Activated CD8-positive, alpha-beta T cell treated with anti-CD3 and anti-CD28 coated beads, Interleukin-2, amount 10 ng/mL, durations not matched to agents 7 days and 5 days (primary cell): ENCODE measurements around the gene MNAT1. TPM values are rescaled to one million over a fixed set of nuclear protein-coding genes. Genes with fewer than 3 reads are reported as not detected.
"Not testable (repeated sequence)": the region's sequence is repeated elsewhere in the genome, so short reads cannot be mapped to it uniquely, and the experiment has no call there.

Experiments used
- ATAC-seq: fragments of 150-1000 bp; cut with Tn5 transposase; one replicate; pipeline ENCODE4 v1.10.0; 2021; ENCODE audit warnings: moderate library complexity
- CTCF ChIA-PET: fragments of 350-600 bp; sonication (Branson Sonifier 250); formaldehyde crosslinking; loops from one replicate; lab custom pipeline; 2021; ENCODE audit warnings: antibody characterized with exemption; lab: Charles Lee
- POLR2A ChIA-PET: fragments of 350-600 bp; sonication (Branson Sonifier 250); formaldehyde crosslinking; loops from one replicate; lab custom pipeline; 2021; ENCODE audit warnings: antibody characterized with exemption; lab: Charles Lee
- DNase-seq: peaks from one replicate; pipeline ENCODE4 v3.0.0-alpha.2; 2020
- H3K27ac Mint-ChIP-seq: one replicate; pipeline ENCODE4 v1.8.0; 2021; ENCODE audit warnings: mild to moderate bottlenecking, mixed read lengths
- H3K27me3 Mint-ChIP-seq: one replicate; pipeline ENCODE4 v1.8.0; 2021; ENCODE audit warnings: low read depth, mixed read lengths
- H3K36me3 Mint-ChIP-seq: one replicate; pipeline ENCODE4 v1.8.0; 2021; ENCODE audit warnings: low read depth, mixed read lengths
- H3K4me1 Mint-ChIP-seq: one replicate; pipeline ENCODE4 v1.8.0; 2021; ENCODE audit warnings: low read depth, mixed read lengths
- H3K4me3 Mint-ChIP-seq: one replicate; pipeline ENCODE4 v1.8.0; 2021; ENCODE audit warnings: mild to moderate bottlenecking, mixed read lengths
- H3K9me3 Mint-ChIP-seq: one replicate; pipeline ENCODE4 v1.8.0; 2022; ENCODE audit warnings: mixed read lengths; ENCODE audit not compliant: insufficient read depth
- total RNA-seq, 2 experiments: library from RNA; stranded (reverse); gene quantifications; one replicate each; pipeline ENCODE4 v1.2.3, GENCODE V29; 2021

MNAT1 gene
- total RNA-seq, 2 experiments from 2014 or later, result 36.0 to 44.9 TPM

- Mint-ChIP-seq H3K4me1 (no peaks in the 10 kb centered on the region), H3K9me3 (peaks cover 4% of the 10 kb centered on the region), H3K27ac (no peak overlapping the region), H3K36me3 (peaks cover 14% of the 10 kb centered on the region), H3K4me3 (no peak overlapping the region), H3K27me3 (no peaks in the 10 kb centered on the region)
- ChIA-PET POLR2A (no interaction called here), CTCF (no interaction called here)
- DNase-seq (no peak), ATAC-seq (no peak)
Measured at GRCh38 chr14:60861545-60862140, 127.1 kb downstream of the MNAT1 start.

GRCh38 chr14:60862283-60862682 is 127.7 kb downstream of the MNAT1 start:
- Mint-ChIP-seq H3K27ac (no peak overlapping the region), H3K4me1 (no peaks in the 10 kb centered on the region)
- DNase-seq, result no peak

GRCh38 chr14:60863249-60863648 is 128.7 kb downstream of the MNAT1 start:
- ATAC-seq (no peak), DNase-seq (no peak)
- Mint-ChIP-seq H3K27me3 (no peaks in the 10 kb centered on the region), H3K9me3 (no peaks in the 10 kb centered on the region), H3K4me1 (peaks cover 2% of the 10 kb centered on the region), H3K4me3 (no peak overlapping the region), H3K27ac (no peak overlapping the region), H3K36me3 (peaks cover 4% of the 10 kb centered on the region)
- ChIA-PET POLR2A (no interaction called here), CTCF (no interaction called here)

More at GRCh38 chr14:60862283-60862682, 127.7 kb downstream of the MNAT1 start:
- ATAC-seq, result no peak
- no peak overlapping the region for H3K4me3 Mint-ChIP-seq
- peaks cover 10% of the 10 kb centered on the region for H3K36me3 Mint-ChIP-seq
- peaks cover under 1% of the 10 kb centered on the region for H3K9me3 Mint-ChIP-seq
- no peaks in the 10 kb centered on the region for H3K27me3 Mint-ChIP-seq
- ChIA-PET POLR2A (no interaction called here), CTCF (no interaction called here)

GRCh38 chr14:60865378-60866127 is 131.0 kb downstream of the MNAT1 start:
- peaks cover 2% of the 10 kb centered on the region for H3K36me3 Mint-ChIP-seq
- H3K4me1 Mint-ChIP-seq, result peaks cover 2% of the 10 kb centered on the region
- H3K27ac Mint-ChIP-seq, result no peak overlapping the region
- ATAC-seq, result no peak
- ChIA-PET POLR2A (no interaction called here), CTCF (interaction anchor here (1.0 kb wide), 1 partner anchor 11 kb away, joined by 3 read pairs; no protein-coding TSS in a partner anchor)
- no peak overlapping the region for H3K4me3 Mint-ChIP-seq
- DNase-seq, result no peak
- H3K9me3 Mint-ChIP-seq, result no peaks in the 10 kb centered on the region
- H3K27me3 Mint-ChIP-seq, result no peaks in the 10 kb centered on the region

GRCh38 chr14:60867503-60868172 is 133.1 kb downstream of the MNAT1 start:
- Mint-ChIP-seq H3K27me3 (no peaks in the 10 kb centered on the region), H3K27ac (no peak overlapping the region), H3K4me1 (peaks cover 2% of the 10 kb centered on the region), H3K4me3 (no peak overlapping the region), H3K36me3 (peaks cover 2% of the 10 kb centered on the region), H3K9me3 (no peaks in the 10 kb centered on the region)
- POLR2A ChIA-PET, result no interaction called here
- ATAC-seq (no peak), DNase-seq (no peak)
- CTCF ChIA-PET, result no interaction called here

- Mint-ChIP-seq H3K27me3 (no peaks in the 10 kb centered on the region), H3K27ac (no peak overlapping the region), H3K4me1 (no peaks in the 10 kb centered on the region), H3K36me3 (peaks cover 23% of the 10 kb centered on the region), H3K9me3 (peaks cover 16% of the 10 kb centered on the region), H3K4me3 (no peak overlapping the region)
- ChIA-PET POLR2A (no interaction called here), CTCF (interaction anchor here (0.7 to 0.9 kb wide), 3 partner anchors 23 to 317 kb away, joined by 3 read pairs; no protein-coding TSS in a partner anchor)
- ATAC-seq (no peak), DNase-seq (no peak)
Measured at GRCh38 chr14:60878121-60878520, 143.6 kb downstream of the MNAT1 start.

GRCh38 chr14:60878536-60878935 is 144.0 kb downstream of the MNAT1 start:
- Mint-ChIP-seq H3K27me3 (no peaks in the 10 kb centered on the region), H3K4me1 (no peaks in the 10 kb centered on the region), H3K36me3 (peaks cover 24% of the 10 kb centered on the region), H3K27ac (no peak overlapping the region), H3K9me3 (peaks cover 19% of the 10 kb centered on the region), H3K4me3 (no peak overlapping the region)
- DNase-seq (no peak), ATAC-seq (no peak)
- ChIA-PET CTCF (interaction anchor here (0.7 to 0.9 kb wide), 3 partner anchors 22 to 317 kb away, joined by 3 read pairs; no protein-coding TSS in a partner anchor), POLR2A (no interaction called here)

- H3K27me3 Mint-ChIP-seq, result no peaks in the 10 kb centered on the region
- H3K4me3 Mint-ChIP-seq, result no peak overlapping the region
- DNase-seq (no peak), ATAC-seq (no peak)
- H3K36me3 Mint-ChIP-seq, result peaks cover 44% of the 10 kb centered on the region
- H3K27ac Mint-ChIP-seq, result no peak overlapping the region
- no peaks in the 10 kb centered on the region for H3K4me1 Mint-ChIP-seq
- POLR2A ChIA-PET, result no interaction called here
- CTCF ChIA-PET, result no interaction called here
- H3K9me3 Mint-ChIP-seq, result peaks cover 39% of the 10 kb centered on the region
Measured at GRCh38 chr14:60882219-60882618, 147.7 kb downstream of the MNAT1 start.

GRCh38 chr14:60884134-60884533 is 149.6 kb downstream of the MNAT1 start:
- Mint-ChIP-seq H3K36me3 (peaks cover 47% of the 10 kb centered on the region), H3K9me3 (peaks cover 39% of the 10 kb centered on the region)
- POLR2A ChIA-PET, result no interaction called here

GRCh38 chr14:60890636-60891035 is 156.1 kb downstream of the MNAT1 start:
- H3K27ac Mint-ChIP-seq, ATAC-seq, H3K9me3 Mint-ChIP-seq, H3K4me3 Mint-ChIP-seq, POLR2A ChIA-PET, DNase-seq, CTCF ChIA-PET, H3K27me3 Mint-ChIP-seq: not testable (repeated sequence)
- peaks cover 17% of the 10 kb centered on the region for H3K4me1 Mint-ChIP-seq
- peaks cover 10% of the 10 kb centered on the region for H3K36me3 Mint-ChIP-seq

More at GRCh38 chr14:60884134-60884533, 149.6 kb downstream of the MNAT1 start:
- H3K27ac Mint-ChIP-seq, result no peak overlapping the region
- no peaks in the 10 kb centered on the region for H3K27me3 Mint-ChIP-seq
- no peak for DNase-seq
- no peaks in the 10 kb centered on the region for H3K4me1 Mint-ChIP-seq
- no peak overlapping the region for H3K4me3 Mint-ChIP-seq
- no peak for ATAC-seq
- CTCF ChIA-PET, result no interaction called here

- H3K27ac Mint-ChIP-seq, result no peak overlapping the region
Measured at GRCh38 chr14:60893911-60894310, 159.3 kb downstream of the MNAT1 start.

GRCh38 chr14:60904381-60904780 is 169.8 kb downstream of the MNAT1 start:
- ATAC-seq (no peak), DNase-seq (no peak)
- Mint-ChIP-seq H3K4me1 (no peaks in the 10 kb centered on the region), H3K9me3 (no peaks in the 10 kb centered on the region), H3K27ac (no peak overlapping the region), H3K4me3 (no peak overlapping the region), H3K27me3 (no peaks in the 10 kb centered on the region), H3K36me3 (peaks cover 3% of the 10 kb centered on the region)
- ChIA-PET CTCF (no interaction called here), POLR2A (no interaction called here)

More at GRCh38 chr14:60893911-60894310, 159.3 kb downstream of the MNAT1 start:
- CTCF ChIA-PET, result no interaction called here
- ATAC-seq, result no peak
- Mint-ChIP-seq H3K4me3 (no peak overlapping the region), H3K4me1 (peaks cover 17% of the 10 kb centered on the region), H3K27me3 (no peaks in the 10 kb centered on the region), H3K9me3 (no peaks in the 10 kb centered on the region), H3K36me3 (peaks cover 5% of the 10 kb centered on the region)
- DNase-seq, result no peak
- POLR2A ChIA-PET, result no interaction called here
